ENCODE results near the gene RNF14. TPM values are rescaled to one million over a fixed set of nuclear protein-coding genes. Genes with fewer than 3 reads are reported as not detected.

Gene RNF14
- polyA plus RNA-seq, 1 of the 3 experiments (the other 2 are of a cell fraction) = 24.5 TPM

- Histone ChIP-seq H3K9me3 (no peaks in the 10 kb centered on the region), H3K36me3 (replicated peaks in 1 of 2; ENCODE audit: control insufficient read depth in 1 of 2, insufficient read depth in 2 of 2, low read length in 1 of 2) (no peaks in the 10 kb centered on the region), H3K27ac (ENCODE audit: low read depth in 2 of 2, low read length in 1 of 2) (no peak overlapping the region), H3K79me2 (ENCODE audit: insufficient read depth) (no peaks in the 10 kb centered on the region), H3K4me1 (ENCODE audit: control insufficient read depth in 1 of 2, insufficient read depth in 2 of 2, low read depth in 1 of 2, low read length in 1 of 2) (peaks cover 0 to 4% of the 10 kb centered on the region in 2 experiments; a peak in 1 of 4 replicates), H4K20me1 (ENCODE audit: insufficient read depth) (no peaks in the 10 kb centered on the region), H3K9ac (no peak overlapping the region), H3F3A (replicated peaks; ENCODE audit: insufficient read depth) (no peaks in the 10 kb centered on the region), H3K27me3 (ENCODE audit: insufficient read depth) (no peaks in the 10 kb centered on the region), H3K9me2 (no peaks in the 10 kb centered on the region), H2AFZ (ENCODE audit: low read depth) (no peak overlapping the region), H3K4me2 (no peak overlapping the region), H3K4me3 (ENCODE audit: low read depth in 2 of 2, low read length in 1 of 2) (no peak overlapping the region)
- 94% methylated on average over 3 of the region's 3 CpGs for WGBS (ENCODE audit: low lambda C conversion rate)
- ChIA-PET POLR2A (no interaction called here), CTCF (interaction anchor here (0.9 to 2.9 kb wide), 4 partner anchors 9 to 60 kb away, joined by 3 to 31 read pairs (median 7); no protein-coding TSS in a partner anchor)
- no peak for DNase-seq
- TF ChIP-seq TCF12 (IDR thresholded peaks at IDR 0.05) (no peak), MEF2A (IDR thresholded peaks at IDR 0.05; ENCODE audit: borderline replicate concordance, low read depth) (no peak), FOXM1 (IDR thresholded peaks at IDR 0.05; ENCODE audit: low read depth) (no peak), RFX5 (IDR thresholded peaks at IDR 0.05; ENCODE audit: low read length) (no peak), FOXJ3 (CRISPR knock-in tag; IDR thresholded peaks at IDR 0.05) (no peak), JUND (IDR thresholded peaks at IDR 0.05) (no peak), NRF1 (IDR thresholded peaks at IDR 0.05; ENCODE audit: low read depth, low read length) (no peak), TAF1 (IDR thresholded peaks at IDR 0.05; ENCODE audit: borderline replicate concordance, low read depth, low read length) (no peak), RAD21 (IDR thresholded peaks at IDR 0.05; ENCODE audit: low read length) (no peak), ELF1 (IDR thresholded peaks at IDR 0.05) (no peak), TEAD4 (IDR thresholded peaks at IDR 0.05; ENCODE audit: borderline replicate concordance, insufficient read depth) (no peak), ZBTB33 (IDR thresholded peaks at IDR 0.05; ENCODE audit: borderline replicate concordance, low read depth) (no peak), SIN3A (IDR thresholded peaks at IDR 0.05; ENCODE audit: borderline replicate concordance, low read depth, low read length) (no peak), USF1 (IDR thresholded peaks at IDR 0.05; ENCODE audit: borderline replicate concordance, low read depth) (no peak), POLR2AphosphoS5 (IDR thresholded peaks at IDR 0.05; ENCODE audit: low read depth, low read length) (no peak), EP300 (IDR thresholded peaks at IDR 0.05; ENCODE audit: borderline replicate concordance in 1 of 2, low read depth in 1 of 2, low read length in 1 of 2) (no peak), NFIC (IDR thresholded peaks at IDR 0.05; ENCODE audit: borderline replicate concordance) (no peak), IRF3 (IDR thresholded peaks at IDR 0.05; ENCODE audit: low read depth, low read length) (no peak)
- TF ChIP-seq, protein P1, sequence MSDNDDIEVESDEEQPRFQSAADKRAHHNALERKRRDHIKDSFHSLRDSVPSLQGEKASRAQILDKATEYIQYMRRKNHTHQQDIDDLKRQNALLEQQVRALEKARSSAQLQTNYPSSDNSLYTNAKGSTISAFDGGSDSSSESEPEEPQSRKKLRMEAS (IDR thresholded peaks at IDR 0.05; ENCODE audit: low read depth) = no peak
- TF ChIP-seq, protein P2, sequence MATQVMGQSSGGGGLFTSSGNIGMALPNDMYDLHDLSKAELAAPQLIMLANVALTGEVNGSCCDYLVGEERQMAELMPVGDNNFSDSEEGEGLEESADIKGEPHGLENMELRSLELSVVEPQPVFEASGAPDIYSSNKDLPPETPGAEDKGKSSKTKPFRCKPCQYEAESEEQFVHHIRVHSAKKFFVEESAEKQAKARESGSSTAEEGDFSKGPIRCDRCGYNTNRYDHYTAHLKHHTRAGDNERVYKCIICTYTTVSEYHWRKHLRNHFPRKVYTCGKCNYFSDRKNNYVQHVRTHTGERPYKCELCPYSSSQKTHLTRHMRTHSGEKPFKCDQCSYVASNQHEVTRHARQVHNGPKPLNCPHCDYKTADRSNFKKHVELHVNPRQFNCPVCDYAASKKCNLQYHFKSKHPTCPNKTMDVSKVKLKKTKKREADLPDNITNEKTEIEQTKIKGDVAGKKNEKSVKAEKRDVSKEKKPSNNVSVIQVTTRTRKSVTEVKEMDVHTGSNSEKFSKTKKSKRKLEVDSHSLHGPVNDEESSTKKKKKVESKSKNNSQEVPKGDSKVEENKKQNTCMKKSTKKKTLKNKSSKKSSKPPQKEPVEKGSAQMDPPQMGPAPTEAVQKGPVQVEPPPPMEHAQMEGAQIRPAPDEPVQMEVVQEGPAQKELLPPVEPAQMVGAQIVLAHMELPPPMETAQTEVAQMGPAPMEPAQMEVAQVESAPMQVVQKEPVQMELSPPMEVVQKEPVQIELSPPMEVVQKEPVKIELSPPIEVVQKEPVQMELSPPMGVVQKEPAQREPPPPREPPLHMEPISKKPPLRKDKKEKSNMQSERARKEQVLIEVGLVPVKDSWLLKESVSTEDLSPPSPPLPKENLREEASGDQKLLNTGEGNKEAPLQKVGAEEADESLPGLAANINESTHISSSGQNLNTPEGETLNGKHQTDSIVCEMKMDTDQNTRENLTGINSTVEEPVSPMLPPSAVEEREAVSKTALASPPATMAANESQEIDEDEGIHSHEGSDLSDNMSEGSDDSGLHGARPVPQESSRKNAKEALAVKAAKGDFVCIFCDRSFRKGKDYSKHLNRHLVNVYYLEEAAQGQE (IDR thresholded peaks at IDR 0.05; ENCODE audit: low read depth, low read length) = no peak
Measured at GRCh38 chr5:141950207-141951005, 18.5 kb upstream of the RNF14 start.

All from SK-N-SH (cell line).